GM18526 (cell line): ENCODE results near the gene KCNC4.

Experiments used
- POLR2A ChIP-seq: IDR thresholded peaks from 3 replicates; pipeline ENCODE4 v1.6.1; 2011; ENCODE audit not compliant: insufficient read length; ENCODE audit errors: extremely low read depth

Gene KCNC4

GRCh38 chr1:110245876-110246620, 35.9 kb downstream of the KCNC4 start:
- TF ChIP-seq POLR2A: no peak

GRCh38 chr1:110248746-110249145, 38.6 kb downstream of the KCNC4 start:
- no peak for TF ChIP-seq POLR2A

GRCh38 chr1:110249256-110249655, 39.1 kb downstream of the KCNC4 start:
- no peak for TF ChIP-seq POLR2A

- TF ChIP-seq POLR2A: no peak
Observed at GRCh38 chr1:110250008-110250407, 39.9 kb downstream of the KCNC4 start.

GRCh38 chr1:110250749-110251148, 40.6 kb downstream of the KCNC4 start:
- TF ChIP-seq POLR2A: no peak

- TF ChIP-seq POLR2A: no peak
Observed at GRCh38 chr1:110253213-110253612, 43.1 kb downstream of the KCNC4 start.

- no peak for TF ChIP-seq POLR2A
Observed at GRCh38 chr1:110254604-110255391, 44.7 kb downstream of the KCNC4 start.

GRCh38 chr1:110255392-110255787, 45.3 kb downstream of the KCNC4 start:
- TF ChIP-seq POLR2A: no peak

- TF ChIP-seq POLR2A: no peak
Observed at GRCh38 chr1:110258734-110259133, 48.6 kb downstream of the KCNC4 start.

GRCh38 chr1:110259770-110260169, 49.7 kb downstream of the KCNC4 start:
- TF ChIP-seq POLR2A: no peak
